Pons (tissue), 1 donor: Measurements from ENCODE around the gene ATG16L2.
"Not testable (repeated sequence)": the region's sequence is repeated elsewhere in the genome, so short reads cannot be mapped to it uniquely, and the experiment has no call there.

Experiments used
- DNase-seq: peaks from one replicate; pipeline ENCODE4 v3.0.0-alpha.2; 2016; ENCODE audit warnings: low spot score

ATG16L2 gene

GRCh38 chr11:72806378-72806777 lies 7.8 kb upstream of the ATG16L2 start:
- DNase-seq: not testable (repeated sequence)

GRCh38 chr11:72807021-72807693 lies 7.1 kb upstream of the ATG16L2 start:
- peak; percentile 42 for DNase-seq

GRCh38 chr11:72807792-72808191 lies 6.4 kb upstream of the ATG16L2 start:
- DNase-seq: no peak

GRCh38 chr11:72808331-72808798 lies 5.8 kb upstream of the ATG16L2 start:
- DNase-seq: no peak

DNA sequence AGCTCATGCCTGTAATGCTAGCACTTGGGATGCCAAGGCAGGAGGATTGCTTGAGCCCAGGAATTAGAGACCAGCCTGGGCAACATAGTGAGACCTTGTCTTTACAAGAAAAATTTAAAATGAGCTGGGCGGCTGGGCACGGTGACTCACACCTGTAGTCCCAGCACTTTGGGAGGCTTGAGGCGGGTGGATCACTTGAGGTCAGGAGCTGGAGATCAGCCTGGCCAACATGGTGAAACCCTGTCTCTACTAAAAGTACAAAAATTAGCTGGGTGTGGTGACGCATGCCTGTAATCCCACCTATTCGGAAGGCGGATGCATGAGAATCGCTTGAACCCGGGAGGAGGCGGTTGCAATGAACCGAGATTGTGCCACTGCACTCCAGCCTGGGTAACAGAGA lies 2.5 kb upstream of the ATG16L2 start:
- DNase-seq: not testable (repeated sequence)

DNA sequence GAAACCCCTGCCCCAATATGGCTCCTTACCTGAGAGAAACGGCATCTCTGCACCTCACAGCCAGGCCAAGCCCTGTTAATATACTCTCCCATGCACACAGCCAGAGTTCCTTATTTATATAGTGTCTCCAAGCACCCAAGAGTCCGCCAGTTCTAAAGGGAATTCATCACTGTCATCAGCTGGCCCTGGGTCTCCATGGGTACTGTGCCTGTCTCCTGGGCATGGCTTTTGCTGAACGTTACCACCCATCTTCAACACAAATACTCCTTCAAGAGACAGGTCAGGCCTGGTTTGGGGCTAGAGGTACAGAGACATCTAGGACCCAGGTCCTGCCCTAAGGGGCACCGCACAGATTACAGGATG lies 1.6 kb upstream of the ATG16L2 start:
- no peak for DNase-seq

GRCh38 chr11:72812967-72813739 lies 1.1 kb upstream of the ATG16L2 start:
- DNase-seq: no peak

GRCh38 chr11:72813740-72814285 lies 398 bp upstream of the ATG16L2 start:
- peak; percentile 74 for DNase-seq

- DNase-seq: no peak
Observed at GRCh38 chr11:72815110-72815618, 953 bp downstream of the ATG16L2 start.

DNA sequence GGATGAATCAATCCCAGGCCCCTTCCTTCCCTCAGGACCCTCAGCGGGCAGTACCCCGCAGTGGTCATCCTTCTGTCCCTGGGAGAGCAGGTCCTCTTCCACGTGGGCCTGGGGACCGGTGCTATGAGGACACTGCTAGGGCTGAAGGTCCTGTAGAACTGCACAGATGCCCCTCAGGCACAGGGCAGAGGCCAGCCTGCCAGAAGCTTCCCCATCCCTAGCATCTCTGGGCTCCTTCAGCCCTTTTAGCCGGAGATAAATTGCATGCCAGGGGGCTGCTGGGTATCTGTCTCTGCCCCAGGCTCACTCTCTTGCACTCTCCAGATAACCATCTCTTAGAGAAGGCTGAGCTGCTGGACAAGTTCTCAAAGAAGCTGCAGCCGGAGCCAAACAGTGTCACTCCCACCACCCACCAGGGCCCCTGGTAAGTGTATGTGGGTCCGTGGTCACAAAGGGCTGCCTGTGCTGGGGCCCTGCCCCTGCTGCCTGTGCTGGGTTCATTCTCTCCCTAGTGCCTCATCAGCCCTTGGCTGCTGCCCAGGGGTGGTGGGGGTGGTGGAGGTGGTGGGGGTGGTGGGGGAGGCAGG lies 2.3 kb downstream of the ATG16L2 start:
- DNase-seq: no peak

DNA sequence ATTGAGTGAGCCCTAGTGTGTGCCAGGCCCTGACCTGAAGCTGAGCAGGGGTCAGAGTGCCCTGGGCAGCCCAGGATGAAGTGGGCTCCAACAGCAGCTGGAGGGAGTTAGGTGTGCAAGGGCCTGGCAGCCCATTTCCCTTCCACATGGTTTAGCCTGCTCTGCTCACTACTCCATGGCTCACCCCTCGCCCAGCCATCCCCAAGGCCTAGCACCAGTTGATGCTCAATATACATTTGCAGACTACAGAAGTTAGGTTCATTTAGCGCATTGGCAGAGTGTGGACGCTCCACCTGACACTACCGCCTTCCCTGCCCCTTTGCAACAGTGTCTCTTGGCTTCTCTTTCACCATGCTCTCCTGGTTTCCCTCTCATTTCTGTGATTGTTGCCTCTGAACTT lies 3.8 kb downstream of the ATG16L2 start:
- no peak for DNase-seq

- DNase-seq: no peak
Observed at GRCh38 chr11:72818971-72819370, 4.8 kb downstream of the ATG16L2 start.

DNA sequence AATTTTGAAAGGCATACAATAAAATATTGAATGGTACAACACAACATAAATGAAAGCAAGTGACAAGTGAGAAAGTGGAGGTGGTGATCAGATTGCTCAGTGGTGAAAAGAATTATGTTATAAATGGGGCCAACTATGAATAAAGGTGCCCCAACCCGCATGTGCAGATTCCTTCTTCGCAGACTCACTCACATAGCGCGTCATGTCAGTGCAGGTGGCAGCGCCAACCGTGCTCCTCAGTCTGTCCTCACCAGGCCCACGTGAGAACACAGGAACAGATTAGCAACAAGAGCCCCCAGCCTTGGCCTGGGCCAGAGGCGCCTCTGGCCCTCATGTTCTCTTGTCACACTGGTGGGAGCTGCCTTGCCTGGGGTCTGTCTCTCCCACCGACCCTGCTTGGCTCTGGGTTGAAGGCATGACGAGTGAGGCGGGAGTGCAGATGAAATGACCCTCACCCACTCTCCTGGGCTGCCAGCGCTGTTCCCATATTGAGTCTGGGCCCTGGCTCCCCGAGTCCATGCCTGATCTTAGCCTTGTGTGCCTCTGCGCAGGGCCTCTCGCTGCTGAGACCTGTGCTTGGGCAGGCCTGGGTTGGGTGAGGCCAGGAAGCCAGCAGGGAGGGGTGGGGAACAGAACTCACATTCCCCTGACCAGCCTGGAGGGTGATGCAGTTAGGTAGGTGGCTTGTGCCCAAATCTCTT lies 6.4 kb downstream of the ATG16L2 start:
- no peak for DNase-seq

DNA sequence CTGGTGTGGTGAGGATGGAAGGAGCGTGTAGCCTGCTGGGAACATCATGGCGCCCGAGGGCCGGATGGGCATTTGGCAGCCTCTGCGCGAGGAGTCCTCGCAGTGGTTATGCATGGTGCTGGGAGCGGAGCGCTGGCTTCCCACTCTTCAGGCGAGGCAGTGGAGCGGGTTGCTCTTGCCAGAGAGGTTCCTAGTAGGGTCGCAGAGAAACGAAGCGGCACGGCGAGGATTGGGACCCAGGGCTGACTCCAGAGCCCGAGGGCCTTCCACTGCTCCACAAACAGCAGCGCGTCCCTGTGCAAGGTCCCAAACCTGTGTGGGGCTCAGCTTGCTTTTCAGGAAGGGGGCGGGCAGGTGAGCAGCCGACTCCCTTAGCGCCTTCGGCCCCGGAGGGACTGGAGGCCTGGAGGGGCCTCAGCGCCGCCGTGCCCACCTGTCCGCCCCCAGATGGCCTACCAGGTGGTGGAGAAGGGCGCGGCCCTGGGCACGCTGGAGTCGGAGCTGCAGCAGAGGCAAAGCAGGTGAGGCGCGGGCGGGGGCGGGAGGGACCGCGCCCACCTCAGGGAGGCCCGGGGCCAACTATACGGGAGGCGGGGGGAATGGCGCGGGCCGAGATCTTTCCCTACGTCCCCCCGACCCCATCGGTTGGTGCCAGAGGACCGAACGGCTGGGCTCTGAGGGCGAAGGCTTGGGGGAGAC lies 7.2 kb downstream of the ATG16L2 start:
- DNase-seq: no peak

DNA sequence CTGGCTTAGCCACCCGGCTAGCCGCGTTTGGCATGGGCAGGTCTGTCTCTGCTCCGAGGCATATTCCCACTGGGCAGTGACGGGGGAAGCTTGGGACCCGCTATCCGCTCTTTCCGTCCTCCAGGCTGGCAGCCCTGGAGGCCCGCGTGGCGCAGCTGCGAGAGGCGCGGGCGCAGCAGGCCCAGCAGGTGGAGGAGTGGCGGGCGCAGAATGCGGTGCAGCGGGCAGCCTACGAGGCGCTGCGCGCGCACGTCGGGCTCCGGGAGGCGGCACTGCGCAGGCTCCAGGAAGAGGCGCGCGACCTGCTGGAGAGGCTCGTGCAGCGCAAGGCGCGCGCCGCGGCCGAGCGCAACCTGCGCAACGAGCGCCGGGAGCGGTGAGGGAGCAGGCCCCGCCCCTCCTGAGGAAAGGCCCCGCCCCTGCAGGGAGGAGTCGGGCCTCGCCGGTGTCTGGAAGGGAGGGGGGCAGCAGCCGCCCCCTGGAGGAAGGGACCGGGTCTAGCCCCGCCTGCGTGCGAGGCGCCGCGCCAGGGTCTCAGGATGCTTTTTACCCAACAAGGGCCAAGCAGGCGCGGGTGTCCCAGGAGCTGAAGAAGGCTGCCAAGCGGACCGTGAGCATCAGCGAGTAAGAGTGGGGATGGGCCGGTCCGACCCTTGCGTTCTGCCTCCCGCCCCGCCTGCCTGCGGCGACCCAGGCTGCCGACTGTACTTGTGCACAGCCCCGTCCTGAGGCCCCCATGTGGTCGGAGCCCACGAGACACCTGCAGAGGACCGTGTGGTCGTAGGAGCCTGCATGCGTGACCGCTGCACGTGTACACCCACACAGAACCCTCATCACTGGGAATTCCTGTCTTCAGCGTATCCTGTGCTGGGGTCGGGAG lies 7.9 kb downstream of the ATG16L2 start:
- DNase-seq: peak; percentile 71

GRCh38 chr11:72823105-72823804 lies 9.0 kb downstream of the ATG16L2 start:
- DNase-seq: no peak

GRCh38 chr11:72824020-72824419 lies 9.8 kb downstream of the ATG16L2 start:
- no peak for DNase-seq

DNA sequence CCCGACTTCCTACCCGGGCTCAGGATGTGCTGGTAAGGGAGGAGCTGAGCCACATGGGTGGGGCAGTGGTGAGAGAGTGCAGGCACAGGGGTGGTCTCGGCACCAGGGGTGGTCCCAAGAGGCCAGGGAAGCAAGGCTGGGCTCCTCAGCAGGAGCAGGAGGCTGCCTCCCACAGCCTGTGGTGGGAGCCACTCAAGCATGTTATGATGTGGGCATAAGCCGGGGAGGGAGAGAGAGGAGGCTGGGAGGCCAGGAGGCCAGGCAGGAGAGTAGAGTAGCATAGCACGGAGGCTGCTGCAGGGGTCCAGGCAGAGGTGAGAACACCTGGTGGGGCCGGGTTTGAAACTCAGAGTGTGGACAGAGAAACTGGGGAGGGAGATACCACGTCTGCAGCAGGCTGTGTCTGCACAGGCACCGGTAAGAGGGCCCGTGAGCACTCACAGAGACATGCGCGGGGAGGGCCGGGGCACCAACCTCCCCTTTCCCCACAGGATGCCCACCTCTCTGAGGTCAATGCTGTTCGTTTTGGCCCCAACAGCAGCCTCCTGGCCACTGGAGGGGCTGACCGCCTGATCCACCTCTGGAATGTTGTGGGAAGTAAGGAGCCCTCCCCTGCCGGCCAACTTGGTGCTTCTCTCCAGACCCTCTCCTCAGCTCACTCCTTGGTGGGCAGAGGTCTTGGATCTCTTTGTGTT lies 10.7 kb downstream of the ATG16L2 start:
- no peak for DNase-seq

- no peak for DNase-seq
Observed at GRCh38 chr11:72825661-72826060, 11.4 kb downstream of the ATG16L2 start.
